HEK293T (cell line): ENCODE measurements around the gene SRGAP2C.
"Not testable (repeated sequence)": the region's sequence is repeated elsewhere in the genome, so short reads cannot be mapped to it uniquely, and the experiment has no call there.

ENCODE experiments used
- BHLHE40 ChIP-seq: fragments of 450-650 bp; IDR thresholded peaks from 2 replicates; pipeline ENCODE4 v1.6.1; 2016; ENCODE audit warnings: mild to moderate bottlenecking, moderate library complexity, borderline replicate concordance
- ELF4 ChIP-seq: fragments of 450-650 bp; IDR thresholded peaks from 2 replicates; pipeline ENCODE4 v1.6.1; 2017; ENCODE audit warnings: antibody characterized with exemption
- FOXA1 ChIP-seq: fragments of 450-650 bp; IDR thresholded peaks from 2 replicates; pipeline ENCODE4 v1.6.1; 2016; ENCODE audit warnings: mild to moderate bottlenecking
- FOXK2 ChIP-seq: fragments of 450-650 bp; IDR thresholded peaks from 2 replicates; pipeline ENCODE4 v1.6.1; 2016; ENCODE audit warnings: mild to moderate bottlenecking
- FOXM1 ChIP-seq: fragments of 450-650 bp; IDR thresholded peaks from 2 replicates; pipeline ENCODE4 v1.6.1; 2017; ENCODE audit warnings: mild to moderate bottlenecking, borderline replicate concordance
- HDGF ChIP-seq: fragments of 450-650 bp; IDR thresholded peaks from 2 replicates; pipeline ENCODE4 v1.6.1; 2017; ENCODE audit warnings: antibody characterized with exemption, borderline replicate concordance
- PKNOX1 ChIP-seq: fragments of 450-650 bp; IDR thresholded peaks from 2 replicates; pipeline ENCODE4 v1.6.1; 2016
- SP1 ChIP-seq: fragments of 450-650 bp; IDR thresholded peaks from 2 replicates; pipeline ENCODE4 v1.6.1; 2017
- SUZ12 ChIP-seq: fragments of 450-650 bp; IDR thresholded peaks from 2 replicates; pipeline ENCODE4 v1.6.1; 2016; ENCODE audit warnings: mild to moderate bottlenecking
- TARDBP ChIP-seq: fragments of 450-650 bp; IDR thresholded peaks from 2 replicates; pipeline ENCODE4 v1.6.1; 2016

- not testable (repeated sequence) for TF ChIP-seq SP1, TARDBP, FOXK2, ELF4, HDGF, FOXA1, BHLHE40, PKNOX1, SUZ12, FOXM1
Observed at GRCh38 chr1:121252656-121253055, 67.9 kb downstream of the SRGAP2C start.
